Heart left ventricle (tissue), 13 donors: ENCODE results near the gene EML1.

Experiments used
- CTCF ChIP-seq, 12 donors: fragments of 200-600 bp; sonication (generic) in 4 of 12; IDR thresholded peaks; one replicate each; pipeline versions ENCODE4 v1.5.0 to v1.8.0; 2018 to 2022; ENCODE audit warnings: antibody characterized with exemption in 12 of 12, mild to moderate bottlenecking in 5 of 12
- POLR2A ChIP-seq, 2 donors: fragments of 450-650 bp; IDR thresholded peaks; one replicate each; pipeline ENCODE4 v1.6.1; 2017; ENCODE audit warnings: antibody characterized with exemption in 2 of 2, mild to moderate bottlenecking in 2 of 2, moderate library complexity in 2 of 2
- donor health status: ischemic (EF 13 %, LVEDD 7.1; RV severe dilation, severe dysfunction).
- donor health status: DM: no; HTN: yes; CAD: no.
- donor health status: DM: no; HTN: no; CAD: no.
- donor health status: ischemic (EF 25% LVEDD 6.9; RV normal size, moderate dysfunction).
- donor health status: ischemic (EF 25% LVEDD 5.7; RV mildly dilated, moderate dysfunction).
- donor health status: ischemic (EF 35%, LVEDD 5.7; RV mildly dilated, moderate dysfunction).
- donor health status: nonischemic (EF 11% LVEDD 7.7; RV severe dilation, severe dysfunction).
- donor health status: DM: yes; HTN: yes; CAD: no.
- donor health status: PGD.
- donor health status: ischemic (EF 29% LVEDD 5.4; RV normal size, mild dysfunction).
- donor health status: nonischemic (EF 23%, LVEDD 6.1; RV moderate dilation, normal function).

GRCh38 chr14:99955826-99956455, 162.7 kb downstream of the EML1 start:
- TF ChIP-seq POLR2A (IDR thresholded peaks at IDR 0.05) (no peak), CTCF (IDR thresholded peaks at IDR 0.05) (no peak)
